HepG2 (cell line): ENCODE results near the gene THY1. TPM values are rescaled to one million over a fixed set of nuclear protein-coding genes. Genes with fewer than 3 reads are reported as not detected.

ENCODE experiments used
- CEBPB ChIP-seq: IDR thresholded peaks from 2 replicates; pipeline ENCODE4 v1.6.1; 2011; ENCODE audit warnings: low read depth, low read length, improper control_type of control experiment, borderline replicate concordance
- ELF1 ChIP-seq: sonication (generic); formaldehyde crosslinking; IDR thresholded peaks from 2 replicates; pipeline ENCODE4 v1.4.0; 2020; ENCODE audit warnings: missing genetic modification reagents
- GATAD1 ChIP-seq: IDR thresholded peaks from 2 replicates; pipeline ENCODE4 v1.6.1; 2016; ENCODE audit warnings: missing genetic modification reagents, missing compliant biosample characterization
- ISL2 ChIP-seq: sonication (generic); formaldehyde crosslinking; IDR thresholded peaks from 2 replicates; pipeline ENCODE4 v1.5.0; 2020; ENCODE audit warnings: missing genetic modification reagents
- KLF6 ChIP-seq: IDR thresholded peaks from 2 replicates; pipeline ENCODE4 v1.8.0; 2016; ENCODE audit warnings: missing biosample characterization, missing genetic modification reagents
- MAFF ChIP-seq: IDR thresholded peaks from 2 replicates; pipeline ENCODE4 v1.6.1; 2011; ENCODE audit warnings: low read depth, low read length, improper control_type of control experiment
- MYC ChIP-seq: sonication (generic); formaldehyde crosslinking; IDR thresholded peaks from 2 replicates; pipeline ENCODE4 v1.9.0; 2021; ENCODE audit warnings: missing genetic modification reagents, borderline replicate concordance
- NFKB2 ChIP-seq: sonication (generic); formaldehyde crosslinking; IDR thresholded peaks from 2 replicates; pipeline ENCODE4 v1.4.0; 2020; ENCODE audit warnings: missing genetic modification reagents, borderline replicate concordance
- RXRA ChIP-seq: sonication (generic); formaldehyde crosslinking; IDR thresholded peaks from 2 replicates; pipeline ENCODE4 v1.5.1; 2020; ENCODE audit warnings: missing genetic modification reagents
- SNAPC2 ChIP-seq: sonication (generic); formaldehyde crosslinking; IDR thresholded peaks from 2 replicates; pipeline ENCODE4 v1.8.1; 2022; ENCODE audit warnings: mild to moderate bottlenecking, missing genetic modification reagents
- TEAD3 ChIP-seq: optimal IDR thresholded peaks from 2 replicates; pipeline ENCODE3; 2016; ENCODE audit warnings: borderline replicate concordance
- ZMYM2 ChIP-seq: sonication (generic); formaldehyde crosslinking; IDR thresholded peaks from 2 replicates; pipeline ENCODE4 v1.8.0; 2022; ENCODE audit warnings: mild to moderate bottlenecking, missing genetic modification reagents
- ZNF20 ChIP-seq: sonication (generic); formaldehyde crosslinking; IDR thresholded peaks from 2 replicates; pipeline ENCODE4 v1.4.0; 2020; ENCODE audit warnings: mild to moderate bottlenecking, moderate library complexity, missing genetic modification reagents
- ZNF496 ChIP-seq: sonication (generic); formaldehyde crosslinking; IDR thresholded peaks from 2 replicates; pipeline ENCODE4 v1.8.1; 2023; ENCODE audit warnings: mild to moderate bottlenecking, moderate library complexity, missing genetic modification reagents; ENCODE audit not compliant: insufficient replicate concordance
- polyA plus RNA-seq, 8 experiments: library from polyadenylated mRNA; depleted of rRNA in 3 of 8; stranded (reverse) in 7 of 8; unstranded in 1 of 8; fragments of >200 nt; fragmentation: Illumina TruSeq in 4 of 8; extraction: Trizol in 4 of 8; gene quantifications; 2 replicates each; pipeline versions ENCODE4 v1.2.1 to v1.2.3, GENCODE V29; 2011 to 2016; ENCODE audit warnings: low read depth in 4 of 8, missing spikeins in 1 of 8, mixed read lengths in 1 of 8; ENCODE audit not compliant: insufficient read depth in 1 of 8
- total RNA-seq, 5 experiments: library from RNA; depleted of rRNA; stranded (reverse); fragments of >200 nt; fragmentation: Illumina TruSeq; extraction: Trizol; gene quantifications; 2 replicates each; pipeline ENCODE4 v1.2.3, GENCODE V29; 2016; ENCODE audit warnings: low read depth in 1 of 5
- TF ChIP-seq, protein P1 (sequence below): sonication (generic); formaldehyde crosslinking; IDR thresholded peaks from 2 replicates; pipeline ENCODE4 v1.9.0; 2022; ENCODE audit warnings: low read depth, missing genetic modification reagents
- TF ChIP-seq, protein P2 (sequence below): IDR thresholded peaks from 2 replicates; pipeline ENCODE4 v1.6.1; 2018; ENCODE audit warnings: missing genetic modification reagents
- TF ChIP-seq, protein P3 (sequence below): sonication (generic); formaldehyde crosslinking; IDR thresholded peaks from 2 replicates; pipeline ENCODE4 v1.9.0; 2022; ENCODE audit warnings: missing genetic modification reagents, mild to moderate bottlenecking, borderline replicate concordance
- TF ChIP-seq, protein P4 (sequence below): sonication (generic); formaldehyde crosslinking; IDR thresholded peaks from 2 replicates; pipeline ENCODE4 v1.4.0; 2020; ENCODE audit warnings: missing genetic modification reagents
- TF ChIP-seq, protein P5 (sequence below): sonication (generic); formaldehyde crosslinking; IDR thresholded peaks from 2 replicates; pipeline ENCODE4 v1.4.0; 2020; ENCODE audit warnings: low read depth, mild to moderate bottlenecking, missing genetic modification reagents

The THY1 gene
- total and polyA plus RNA-seq, 2 of the 13 experiments (the other 11 are each of a cell fraction or from before 2014, with no cell fraction given) = not detected

DNA sequence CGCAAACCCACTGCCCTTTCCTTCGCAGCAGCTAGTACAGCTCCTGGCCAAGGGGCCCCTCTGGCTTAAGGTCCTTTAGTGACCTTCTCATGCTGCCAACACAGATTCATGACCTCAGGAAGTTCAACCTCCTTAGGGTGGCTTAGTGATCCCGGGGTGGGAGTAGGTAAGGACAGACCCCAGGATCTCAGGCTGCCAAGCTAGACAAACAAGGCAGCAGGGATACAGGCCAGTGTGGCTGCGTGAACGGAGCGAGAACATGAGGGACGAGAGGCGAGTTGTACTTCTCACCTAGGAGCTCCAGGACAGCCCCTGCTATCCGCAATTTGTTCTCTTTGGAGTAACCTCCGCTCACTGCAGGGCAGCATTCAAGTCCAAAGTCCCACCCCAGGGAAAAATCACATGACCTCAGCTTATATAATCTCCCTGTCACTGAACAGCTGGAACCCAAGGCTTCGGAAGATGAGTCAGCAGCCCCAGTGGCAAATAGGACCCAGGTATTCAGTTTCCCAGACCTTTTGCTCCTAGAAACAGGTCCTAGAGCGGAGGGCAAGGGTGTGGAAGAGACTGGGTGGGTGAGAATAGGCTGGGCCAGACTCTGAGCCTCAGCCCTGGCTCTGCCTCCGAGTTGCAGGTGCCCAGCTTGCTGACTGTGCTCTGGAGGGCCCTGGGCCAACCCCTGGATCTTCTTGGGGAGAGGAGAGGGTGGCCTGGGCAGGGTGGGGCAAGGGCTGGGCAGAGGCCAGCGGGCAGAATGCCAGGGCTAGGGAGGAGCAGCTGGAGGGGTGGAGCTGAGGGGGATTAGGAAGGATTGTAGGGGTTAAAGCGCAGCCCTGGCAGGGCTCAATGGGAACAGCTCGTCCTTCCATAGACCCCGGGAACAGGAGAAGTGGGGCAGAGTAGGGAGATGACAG, 54.6 kb downstream of the THY1 start (continued):
- TF ChIP-seq, protein P1, sequence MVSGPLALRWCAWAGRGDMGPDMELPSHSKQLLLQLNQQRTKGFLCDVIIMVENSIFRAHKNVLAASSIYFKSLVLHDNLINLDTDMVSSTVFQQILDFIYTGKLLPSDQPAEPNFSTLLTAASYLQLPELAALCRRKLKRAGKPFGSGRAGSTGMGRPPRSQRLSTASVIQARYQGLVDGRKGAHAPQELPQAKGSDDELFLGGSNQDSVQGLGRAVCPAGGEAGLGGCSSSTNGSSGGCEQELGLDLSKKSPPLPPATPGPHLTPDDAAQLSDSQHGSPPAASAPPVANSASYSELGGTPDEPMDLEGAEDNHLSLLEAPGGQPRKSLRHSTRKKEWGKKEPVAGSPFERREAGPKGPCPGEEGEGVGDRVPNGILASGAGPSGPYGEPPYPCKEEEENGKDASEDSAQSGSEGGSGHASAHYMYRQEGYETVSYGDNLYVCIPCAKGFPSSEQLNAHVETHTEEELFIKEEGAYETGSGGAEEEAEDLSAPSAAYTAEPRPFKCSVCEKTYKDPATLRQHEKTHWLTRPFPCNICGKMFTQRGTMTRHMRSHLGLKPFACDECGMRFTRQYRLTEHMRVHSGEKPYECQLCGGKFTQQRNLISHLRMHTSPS = peak; percentile 85
- TF ChIP-seq, protein P2, sequence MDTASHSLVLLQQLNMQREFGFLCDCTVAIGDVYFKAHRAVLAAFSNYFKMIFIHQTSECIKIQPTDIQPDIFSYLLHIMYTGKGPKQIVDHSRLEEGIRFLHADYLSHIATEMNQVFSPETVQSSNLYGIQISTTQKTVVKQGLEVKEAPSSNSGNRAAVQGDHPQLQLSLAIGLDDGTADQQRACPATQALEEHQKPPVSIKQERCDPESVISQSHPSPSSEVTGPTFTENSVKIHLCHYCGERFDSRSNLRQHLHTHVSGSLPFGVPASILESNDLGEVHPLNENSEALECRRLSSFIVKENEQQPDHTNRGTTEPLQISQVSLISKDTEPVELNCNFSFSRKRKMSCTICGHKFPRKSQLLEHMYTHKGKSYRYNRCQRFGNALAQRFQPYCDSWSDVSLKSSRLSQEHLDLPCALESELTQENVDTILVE = peak; percentile 72; the same call in 1 of the 2 replicates
- TF ChIP-seq KLF6 = peak; percentile 76; the same call in 1 of the 2 replicates
- TF ChIP-seq ELF1 = peak; percentile 44; the same call in 1 of the 2 replicates
- TF ChIP-seq, protein P3, sequence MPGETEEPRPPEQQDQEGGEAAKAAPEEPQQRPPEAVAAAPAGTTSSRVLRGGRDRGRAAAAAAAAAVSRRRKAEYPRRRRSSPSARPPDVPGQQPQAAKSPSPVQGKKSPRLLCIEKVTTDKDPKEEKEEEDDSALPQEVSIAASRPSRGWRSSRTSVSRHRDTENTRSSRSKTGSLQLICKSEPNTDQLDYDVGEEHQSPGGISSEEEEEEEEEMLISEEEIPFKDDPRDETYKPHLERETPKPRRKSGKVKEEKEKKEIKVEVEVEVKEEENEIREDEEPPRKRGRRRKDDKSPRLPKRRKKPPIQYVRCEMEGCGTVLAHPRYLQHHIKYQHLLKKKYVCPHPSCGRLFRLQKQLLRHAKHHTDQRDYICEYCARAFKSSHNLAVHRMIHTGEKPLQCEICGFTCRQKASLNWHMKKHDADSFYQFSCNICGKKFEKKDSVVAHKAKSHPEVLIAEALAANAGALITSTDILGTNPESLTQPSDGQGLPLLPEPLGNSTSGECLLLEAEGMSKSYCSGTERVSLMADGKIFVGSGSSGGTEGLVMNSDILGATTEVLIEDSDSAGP (CRISPR knock-in tag) = peak; percentile 78; the same call in 1 of the 2 replicates
- TF ChIP-seq ISL2 (CRISPR knock-in tag) = peak; percentile 58
- TF ChIP-seq, protein P4, sequence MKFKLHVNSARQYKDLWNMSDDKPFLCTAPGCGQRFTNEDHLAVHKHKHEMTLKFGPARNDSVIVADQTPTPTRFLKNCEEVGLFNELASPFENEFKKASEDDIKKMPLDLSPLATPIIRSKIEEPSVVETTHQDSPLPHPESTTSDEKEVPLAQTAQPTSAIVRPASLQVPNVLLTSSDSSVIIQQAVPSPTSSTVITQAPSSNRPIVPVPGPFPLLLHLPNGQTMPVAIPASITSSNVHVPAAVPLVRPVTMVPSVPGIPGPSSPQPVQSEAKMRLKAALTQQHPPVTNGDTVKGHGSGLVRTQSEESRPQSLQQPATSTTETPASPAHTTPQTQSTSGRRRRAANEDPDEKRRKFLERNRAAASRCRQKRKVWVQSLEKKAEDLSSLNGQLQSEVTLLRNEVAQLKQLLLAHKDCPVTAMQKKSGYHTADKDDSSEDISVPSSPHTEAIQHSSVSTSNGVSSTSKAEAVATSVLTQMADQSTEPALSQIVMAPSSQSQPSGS (CRISPR knock-in tag) = peak; percentile 57; the same call in 1 of the 2 replicates
- peak; percentile 49; the same call in 1 of the 2 replicates for TF ChIP-seq MYC (CRISPR knock-in tag)
- TF ChIP-seq RXRA = peak; percentile 87
- TF ChIP-seq GATAD1 (CRISPR knock-in tag) = peak; percentile 65
- no peak for TF ChIP-seq NFKB2
- TF ChIP-seq CEBPB = no peak
- peak; percentile 59 for TF ChIP-seq TEAD3 (CRISPR knock-in tag)
- TF ChIP-seq, protein P5, sequence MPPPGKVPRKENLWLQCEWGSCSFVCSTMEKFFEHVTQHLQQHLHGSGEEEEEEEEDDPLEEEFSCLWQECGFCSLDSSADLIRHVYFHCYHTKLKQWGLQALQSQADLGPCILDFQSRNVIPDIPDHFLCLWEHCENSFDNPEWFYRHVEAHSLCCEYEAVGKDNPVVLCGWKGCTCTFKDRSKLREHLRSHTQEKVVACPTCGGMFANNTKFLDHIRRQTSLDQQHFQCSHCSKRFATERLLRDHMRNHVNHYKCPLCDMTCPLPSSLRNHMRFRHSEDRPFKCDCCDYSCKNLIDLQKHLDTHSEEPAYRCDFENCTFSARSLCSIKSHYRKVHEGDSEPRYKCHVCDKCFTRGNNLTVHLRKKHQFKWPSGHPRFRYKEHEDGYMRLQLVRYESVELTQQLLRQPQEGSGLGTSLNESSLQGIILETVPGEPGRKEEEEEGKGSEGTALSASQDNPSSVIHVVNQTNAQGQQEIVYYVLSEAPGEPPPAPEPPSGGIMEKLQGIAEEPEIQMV (CRISPR knock-in tag) = no peak; the same call in 1 of the 2 replicates
- peak; percentile 90 for TF ChIP-seq MAFF
- no peak for TF ChIP-seq ZNF20 (CRISPR knock-in tag)
- TF ChIP-seq ZMYM2 = peak; percentile 50; the same call in 1 of the 2 replicates
- TF ChIP-seq SNAPC2 (CRISPR knock-in tag) = peak; percentile 55; the same call in 1 of the 2 replicates
- TF ChIP-seq ZNF496 (CRISPR knock-in tag) = no peak
